ENCODE results near the gene RETREG1. TPM values are rescaled to one million over a fixed set of nuclear protein-coding genes. Genes with fewer than 3 reads are reported as not detected.
A peak's percentile ranks its signal among the peaks of the same experiment; 100 is the strongest.
"Not testable (repeated sequence)": the region's sequence is repeated elsewhere in the genome, so short reads cannot be mapped to it uniquely, and the experiment has no call there.

The RETREG1 gene
- total RNA-seq, 2 experiments from 2014 or later: 17.7 to 23.3 TPM

DNA sequence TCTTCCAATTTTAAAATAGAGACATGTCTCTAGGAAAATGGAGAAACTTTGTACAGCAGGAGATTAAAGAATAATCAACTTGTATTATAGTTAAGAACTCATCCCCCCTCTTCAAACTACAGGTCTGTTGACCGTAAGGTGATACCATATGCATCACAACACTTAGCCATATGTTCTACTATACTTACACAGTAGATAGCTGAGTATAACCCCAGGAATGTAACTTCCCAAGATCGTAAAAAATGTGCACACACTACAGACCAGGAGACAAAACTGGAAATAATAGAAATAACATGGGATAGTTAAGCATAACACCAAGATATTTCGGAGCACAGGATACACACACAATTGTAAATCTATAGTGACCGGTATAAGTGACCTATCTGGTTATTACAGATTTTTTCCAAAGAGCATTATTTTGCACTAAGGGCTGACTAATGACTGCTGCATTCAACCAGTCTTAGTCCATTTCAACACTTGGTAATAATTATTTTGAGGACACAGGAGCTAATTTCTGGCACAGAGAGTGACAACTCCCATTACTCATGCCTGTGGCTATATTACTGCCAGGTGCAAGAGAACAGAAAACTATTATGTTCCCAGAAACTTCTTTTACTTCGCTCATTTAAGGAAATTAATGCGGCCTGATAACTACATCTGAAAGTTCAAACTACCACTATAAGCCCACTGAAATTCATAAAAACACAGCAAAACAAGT lies 135.8 kb downstream of the RETREG1 start:
- CTCF ChIA-PET: interaction anchor here (2.2 kb wide), 1 partner anchor 9 kb away, joined by 9 read pairs; no protein-coding TSS in a partner anchor
- Mint-ChIP-seq H3K27ac (no peak overlapping the region), H3K4me3 (no peak overlapping the region), H3K4me1 (no peaks in the 10 kb centered on the region), H3K36me3 (ENCODE audit: low read depth) (peaks cover 24% of the 10 kb centered on the region), H3K9me3 (ENCODE audit: low read depth) (peaks cover 2% of the 10 kb centered on the region), H3K27me3 (no peaks in the 10 kb centered on the region)
- POLR2A ChIA-PET: no interaction called here
- ATAC-seq: no peak
- DNase-seq: no peak
- intact Hi-C loops (cut with DNase I, micrococcal nuclease): no loop called here

DNA sequence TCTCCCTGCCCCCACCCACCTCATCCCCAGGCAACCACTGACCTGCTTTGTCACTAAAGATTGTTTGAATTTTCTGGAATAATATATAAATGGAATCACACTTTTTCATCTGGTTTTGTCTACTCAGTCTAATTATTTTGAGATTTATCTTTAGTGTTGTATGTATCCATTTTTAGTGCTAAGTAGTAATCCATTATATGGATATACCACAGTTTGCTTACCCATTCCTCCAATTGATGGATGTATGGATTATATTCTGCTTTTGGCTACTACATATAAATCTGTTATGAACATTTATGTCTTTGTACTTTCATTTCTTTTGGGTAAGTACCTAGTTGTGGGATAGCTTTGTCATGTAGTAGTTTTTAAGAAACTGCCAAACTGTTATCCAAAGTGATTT lies 136.7 kb downstream of the RETREG1 start:
- Mint-ChIP-seq H3K4me1 (peaks cover 2% of the 10 kb centered on the region), H3K4me3 (no peak overlapping the region), H3K27me3 (no peaks in the 10 kb centered on the region), H3K27ac (no peak overlapping the region), H3K36me3 (ENCODE audit: low read depth) (peaks cover 26% of the 10 kb centered on the region), H3K9me3 (ENCODE audit: low read depth) (peaks cover 2% of the 10 kb centered on the region)
- POLR2A ChIA-PET: no interaction called here
- no peak for ATAC-seq
- intact Hi-C loops (cut with DNase I, micrococcal nuclease): no loop called here
- DNase-seq: no peak
- CTCF ChIA-PET: interaction anchor here (2.2 kb wide), 1 partner anchor 10 kb away, joined by 9 read pairs; no protein-coding TSS in a partner anchor

DNA sequence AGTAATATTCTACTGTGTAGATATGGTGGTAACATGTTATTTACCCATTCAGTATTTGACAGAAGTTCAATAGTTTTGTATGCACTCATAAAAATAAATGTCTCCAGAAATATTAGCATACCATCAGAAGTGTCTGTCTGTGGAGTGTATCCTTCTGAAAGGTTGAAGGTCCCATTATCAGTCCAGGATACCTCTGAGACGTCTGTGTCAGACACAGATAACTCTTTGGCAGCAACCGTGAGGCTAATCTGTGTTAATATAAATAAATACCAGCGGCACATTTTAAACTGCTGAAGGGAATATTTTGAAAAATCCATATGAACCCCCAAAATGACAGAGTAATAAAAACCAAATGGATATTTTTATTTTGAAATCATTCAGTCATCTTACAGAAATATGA lies 139.3 kb downstream of the RETREG1 start:
- CTCF ChIA-PET: interaction anchor here (0.6 to 1.3 kb wide), 2 partner anchors 75 to 114 kb away, joined by 3 read pairs; no protein-coding TSS in a partner anchor
- H3K36me3 Mint-ChIP-seq (ENCODE audit: low read depth): peaks cover 34% of the 10 kb centered on the region
- H3K27ac Mint-ChIP-seq: no peak overlapping the region
- ATAC-seq: no peak
- intact Hi-C loops (cut with DNase I, micrococcal nuclease): no loop called here
- peaks cover 2% of the 10 kb centered on the region for H3K9me3 Mint-ChIP-seq (ENCODE audit: low read depth)
- no peaks in the 10 kb centered on the region for H3K27me3 Mint-ChIP-seq
- POLR2A ChIA-PET: no interaction called here
- no peak for DNase-seq
- H3K4me1 Mint-ChIP-seq: peaks cover 7% of the 10 kb centered on the region
- no peak overlapping the region for H3K4me3 Mint-ChIP-seq

DNA sequence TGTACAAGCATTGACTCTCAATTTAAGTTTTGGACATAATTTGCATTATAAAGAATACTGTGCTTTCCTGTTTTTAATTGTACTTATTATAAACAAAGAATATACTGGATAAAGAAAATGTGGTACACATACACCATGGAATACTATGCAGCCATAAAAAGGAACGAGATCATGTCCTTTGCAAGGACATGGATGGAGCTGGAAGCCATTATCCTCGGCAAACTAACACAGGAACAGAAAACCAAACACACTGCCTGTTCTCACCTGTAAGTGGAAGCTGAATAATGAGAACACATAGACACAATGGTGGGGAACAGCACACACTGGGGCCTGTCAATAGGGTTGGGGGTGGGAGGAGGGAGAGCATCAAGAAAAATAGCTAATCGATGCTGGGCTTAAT lies 140.4 kb downstream of the RETREG1 start:
- DNase-seq; intact Hi-C loops (cut with DNase I, micrococcal nuclease); CTCF ChIA-PET; POLR2A ChIA-PET; H3K9me3 Mint-ChIP-seq (ENCODE audit: low read depth); H3K27ac Mint-ChIP-seq; ATAC-seq; H3K27me3 Mint-ChIP-seq; H3K4me3 Mint-ChIP-seq: not testable (repeated sequence)
- H3K4me1 Mint-ChIP-seq: peaks cover 11% of the 10 kb centered on the region
- peaks cover 30% of the 10 kb centered on the region for H3K36me3 Mint-ChIP-seq (ENCODE audit: low read depth)

DNA sequence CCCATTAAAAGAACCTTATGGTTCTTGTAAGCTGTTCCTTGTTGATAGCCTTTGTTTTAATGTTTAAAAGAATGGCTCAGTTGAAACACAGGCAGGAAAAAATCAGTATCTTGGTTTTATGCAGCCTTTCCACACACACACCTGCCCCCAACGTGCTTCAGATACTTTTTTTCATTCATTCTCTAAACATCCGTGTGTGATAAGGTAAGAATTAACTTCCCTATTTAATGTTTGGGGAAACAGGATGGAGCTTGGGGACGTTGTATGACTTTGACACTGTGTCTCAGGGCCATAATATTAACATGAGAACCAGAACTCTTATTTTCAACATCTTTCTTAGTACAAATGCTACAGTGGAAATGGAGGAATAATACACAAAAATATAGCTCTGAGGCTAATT lies 145.4 kb downstream of the RETREG1 start:
- POLR2A ChIA-PET: no interaction called here
- peaks cover 42% of the 10 kb centered on the region for H3K4me1 Mint-ChIP-seq
- peaks cover 25% of the 10 kb centered on the region for H3K36me3 Mint-ChIP-seq (ENCODE audit: low read depth)
- no peak overlapping the region for H3K27ac Mint-ChIP-seq
- no peak overlapping the region for H3K4me3 Mint-ChIP-seq
- DNase-seq (no peak), ATAC-seq (no peak)
- H3K9me3 Mint-ChIP-seq (ENCODE audit: low read depth): no peaks in the 10 kb centered on the region
- CTCF ChIA-PET: interaction anchor here (0.8 to 3.3 kb wide), 4 partner anchors 13 to 144 kb away, joined by 3 to 17 read pairs (median 6); no protein-coding TSS in a partner anchor
- H3K27me3 Mint-ChIP-seq: no peaks in the 10 kb centered on the region
- intact Hi-C loops (cut with DNase I, micrococcal nuclease): no loop called here

DNA sequence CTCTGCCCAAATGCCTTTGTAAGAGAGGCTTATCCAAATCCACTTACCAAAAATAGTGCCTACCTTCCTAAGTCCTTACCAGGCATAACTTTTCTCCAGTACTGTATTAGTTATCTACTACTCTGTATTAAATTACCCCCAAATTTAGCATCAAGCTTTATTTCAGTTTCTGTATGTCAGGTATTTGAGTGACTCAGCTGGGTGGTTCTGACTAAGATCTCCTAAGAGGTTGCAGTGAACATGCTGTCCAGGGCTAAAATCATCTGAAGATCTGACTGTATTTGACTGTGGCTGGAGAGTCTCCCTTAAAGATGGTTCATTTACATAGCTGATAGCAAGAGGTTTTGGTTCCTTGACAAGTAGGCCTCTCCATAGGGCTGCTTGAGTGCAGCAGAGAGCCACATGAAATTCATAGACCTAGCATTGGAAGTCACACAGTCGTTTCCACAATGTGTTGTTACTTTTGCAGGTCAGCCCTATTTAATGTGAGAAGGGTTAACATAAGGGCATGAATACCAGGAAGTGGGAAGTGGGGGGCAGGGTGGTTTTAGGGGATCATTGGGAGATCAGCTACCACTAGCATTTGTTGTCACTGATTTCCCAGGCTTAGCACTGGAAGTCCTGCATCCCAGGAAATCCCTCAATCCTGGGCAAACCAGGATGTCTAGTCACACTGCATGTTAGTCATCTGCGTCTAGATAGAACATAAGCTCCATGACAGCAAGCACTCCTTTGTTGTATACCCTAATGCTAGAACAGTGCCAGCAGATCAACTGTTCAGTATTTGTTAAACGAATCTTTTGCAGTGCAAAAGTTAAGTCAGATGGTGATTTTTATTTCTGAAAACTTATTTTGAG lies 149.2 kb downstream of the RETREG1 start:
- intact Hi-C loops (cut with DNase I, micrococcal nuclease): loop anchor here (1.0 to 10.0 kb wide), 8 partner anchors 85 to 1800 kb away; partner anchors contain the start of genes MYO10 (in 2 of the 2) and ANKH (in 1 of the 2)
- H3K27me3 Mint-ChIP-seq: no peaks in the 10 kb centered on the region
- POLR2A ChIA-PET: no interaction called here
- peak; percentile 74 for ATAC-seq
- H3K9me3 Mint-ChIP-seq (ENCODE audit: low read depth): no peaks in the 10 kb centered on the region
- H3K36me3 Mint-ChIP-seq (ENCODE audit: low read depth): peaks cover 36% of the 10 kb centered on the region
- peak; percentile 30 for DNase-seq
- peak overlapping the region; percentile 99 for H3K4me3 Mint-ChIP-seq
- CTCF ChIA-PET: interaction anchor here (0.5 to 1.2 kb wide), 5 partner anchors 9 to 151 kb away, joined by 3 to 8 read pairs (median 3); no protein-coding TSS in a partner anchor
- peaks cover 56% of the 10 kb centered on the region for H3K4me1 Mint-ChIP-seq
- H3K27ac Mint-ChIP-seq: peak overlapping the region; percentile 98

DNA sequence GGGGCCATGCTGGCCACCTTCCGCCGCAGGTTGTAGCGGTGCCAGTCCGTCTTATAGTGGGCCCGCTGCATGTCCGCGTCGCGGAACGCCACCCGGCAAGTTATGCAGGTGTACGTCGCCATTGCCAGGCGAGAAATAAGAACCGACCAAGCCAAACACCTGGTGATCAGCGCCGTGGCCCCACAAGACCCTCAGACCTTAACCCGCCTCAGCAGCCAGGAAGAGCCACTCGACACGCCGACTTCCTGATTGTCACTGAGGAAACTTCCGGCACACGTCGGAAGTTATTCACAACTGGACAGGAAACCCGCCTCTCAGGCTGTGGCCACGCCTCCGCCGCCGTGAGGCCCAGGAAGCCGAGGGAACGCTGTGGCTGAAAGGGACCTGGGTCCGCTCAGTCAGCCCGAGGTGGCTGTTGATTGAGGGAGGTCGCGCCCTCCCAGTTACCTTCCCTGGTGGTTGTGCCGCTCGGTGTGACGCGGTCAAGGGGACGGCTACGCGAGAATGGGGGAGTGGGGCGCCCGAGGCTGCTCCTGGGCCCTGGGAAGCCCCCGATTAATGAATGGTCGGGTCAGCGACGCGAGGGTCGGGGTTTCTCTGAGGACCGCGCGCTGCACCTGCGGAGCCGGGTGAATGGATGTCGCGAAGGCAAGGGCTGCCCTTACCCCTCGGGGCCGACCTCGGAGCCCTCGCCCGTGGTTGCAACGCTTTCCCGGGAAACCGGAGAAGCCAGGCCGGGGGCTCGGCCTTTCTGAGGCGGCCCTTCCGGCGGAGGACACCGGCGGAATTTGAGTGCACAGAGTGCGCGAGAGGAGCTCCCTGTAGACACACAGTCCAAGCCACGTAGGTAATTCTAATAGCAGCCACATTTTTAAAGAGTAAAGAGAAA lies 151.0 kb downstream of the RETREG1 start, which contains the start of gene ZNF622:
ZNF622 (minus strand) TSS at position 257 of the 889 bp plus-strand sequence; CDS start at position 122, 135 bp downstream.
- peak; percentile 92 for DNase-seq
- no peaks in the 10 kb centered on the region for H3K27me3 Mint-ChIP-seq
- peaks cover 68% of the 10 kb centered on the region for H3K4me1 Mint-ChIP-seq
- CTCF ChIA-PET: interaction anchor here (0.6 to 1.7 kb wide), 3 partner anchors 10 to 101 kb away, joined by 3 to 16 read pairs (median 4); no protein-coding TSS in a partner anchor
- intact Hi-C loops (cut with DNase I, micrococcal nuclease): loop anchor here (1.0 to 10.0 kb wide), 11 partner anchors 9 to 1798 kb away; partner anchors contain the start of genes MYO10 (in 2 of the 2), ANKH (in 1 of the 2) and RETREG1 (in 1 of the 2)
- ATAC-seq: peak; percentile 80
- H3K36me3 Mint-ChIP-seq (ENCODE audit: low read depth): peaks cover 53% of the 10 kb centered on the region
- H3K27ac Mint-ChIP-seq: peak within 1 kb of the TSS; percentile 98
- H3K9me3 Mint-ChIP-seq (ENCODE audit: low read depth): no peaks in the 10 kb centered on the region
- POLR2A ChIA-PET: interaction anchor here (0.6 to 1.0 kb wide), 2 partner anchors 7 to 119 kb away, joined by 3 to 5 read pairs; no protein-coding TSS in a partner anchor
- peak within 1 kb of the TSS; percentile 99 for H3K4me3 Mint-ChIP-seq

DNA sequence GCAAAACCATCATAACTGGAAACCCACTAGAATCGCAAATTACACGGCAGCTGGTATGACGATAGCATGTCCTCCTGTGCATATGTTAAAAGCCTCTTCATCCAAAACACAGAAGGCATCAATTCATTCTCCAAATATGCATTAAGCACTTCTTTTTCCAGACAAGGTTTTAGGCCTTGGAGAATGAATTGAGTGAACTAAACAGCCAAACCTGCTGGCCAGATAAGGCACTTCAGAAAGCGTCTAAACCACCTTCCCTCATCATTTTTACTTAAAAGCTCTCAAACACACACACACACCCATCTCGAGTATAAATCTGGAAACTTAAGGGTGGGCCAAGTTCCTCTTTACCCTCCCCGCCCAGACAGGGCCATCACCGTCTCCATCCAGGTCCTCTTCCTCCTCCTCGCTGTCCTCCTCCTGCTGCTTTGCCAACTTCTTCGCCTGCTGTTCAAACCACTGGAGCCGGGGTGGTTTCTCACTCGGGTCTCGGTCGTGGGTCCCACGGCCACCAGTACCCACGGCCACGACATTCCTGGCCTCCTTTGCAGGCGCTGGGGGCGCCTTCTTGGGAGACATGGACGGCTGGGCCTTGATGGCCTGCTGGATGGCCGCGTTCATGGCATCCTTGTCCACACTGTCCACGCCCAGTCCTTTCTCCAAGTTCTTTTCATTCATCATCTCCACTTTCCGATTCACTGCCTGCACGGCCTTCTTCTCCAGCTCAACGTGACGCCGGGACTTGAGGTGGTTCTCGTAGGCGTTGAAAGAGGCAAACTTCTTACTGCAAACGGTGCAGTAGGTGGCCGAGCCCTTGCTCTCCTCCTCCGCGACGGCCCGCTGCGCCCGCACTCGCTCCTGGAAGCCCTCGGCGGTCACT lies 151.9 kb downstream of the RETREG1 start:
- no peaks in the 10 kb centered on the region for H3K27me3 Mint-ChIP-seq
- ATAC-seq (no peak), DNase-seq (peak; percentile 16)
- intact Hi-C loops (cut with DNase I, micrococcal nuclease): loop anchor here (1.0 to 10.0 kb wide), 11 partner anchors 9 to 1798 kb away; partner anchors contain the start of genes MYO10 (in 2 of the 2), ANKH (in 1 of the 2) and RETREG1 (in 1 of the 2)
- POLR2A ChIA-PET: interaction anchor here (0.6 to 1.0 kb wide), 2 partner anchors 19 to 120 kb away, joined by 3 read pairs; no protein-coding TSS in a partner anchor
- peaks cover 59% of the 10 kb centered on the region for H3K36me3 Mint-ChIP-seq (ENCODE audit: low read depth)
- H3K9me3 Mint-ChIP-seq (ENCODE audit: low read depth): no peaks in the 10 kb centered on the region
- CTCF ChIA-PET: interaction anchor here (0.6 to 1.7 kb wide), 4 partner anchors 9 to 98 kb away, joined by 4 to 16 read pairs (median 4); no protein-coding TSS in a partner anchor
- H3K4me3 Mint-ChIP-seq: peak overlapping the region; percentile 99
- H3K4me1 Mint-ChIP-seq: peaks cover 75% of the 10 kb centered on the region
- peak overlapping the region; percentile 98 for H3K27ac Mint-ChIP-seq

DNA sequence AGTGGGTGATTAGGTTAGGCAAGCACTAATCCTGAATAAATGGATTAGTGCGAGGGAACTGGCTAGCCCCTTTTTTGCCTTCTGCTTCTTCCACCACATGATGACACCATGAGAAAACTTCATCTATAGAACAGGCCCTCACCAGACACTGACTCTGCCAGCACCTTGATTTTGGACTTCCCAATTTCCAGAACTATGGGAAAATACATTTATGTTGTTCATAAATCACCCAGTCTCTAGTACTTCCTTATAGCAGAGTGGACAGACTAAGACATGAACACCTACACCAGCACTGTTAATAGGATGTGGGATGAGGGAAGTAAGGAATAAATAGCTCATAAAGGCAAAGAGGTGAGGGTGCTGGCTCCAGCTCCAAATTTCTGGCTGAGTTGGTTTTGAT lies 152.6 kb downstream of the RETREG1 start:
- peak overlapping the region; percentile 99 for H3K4me3 Mint-ChIP-seq
- CTCF ChIA-PET: interaction anchor here (1.0 to 1.7 kb wide), 4 partner anchors 8 to 87 kb away, joined by 4 to 16 read pairs (median 4); no protein-coding TSS in a partner anchor
- peaks cover 77% of the 10 kb centered on the region for H3K4me1 Mint-ChIP-seq
- H3K27me3 Mint-ChIP-seq: no peaks in the 10 kb centered on the region
- POLR2A ChIA-PET: no interaction called here
- peaks cover 60% of the 10 kb centered on the region for H3K36me3 Mint-ChIP-seq (ENCODE audit: low read depth)
- peak overlapping the region; percentile 98 for H3K27ac Mint-ChIP-seq
- DNase-seq: no peak
- intact Hi-C loops (cut with DNase I, micrococcal nuclease): loop anchor here (2.0 to 10.0 kb wide), 5 partner anchors 89 to 1659 kb away; partner anchors contain the start of genes MYO10 (in 2 of the 2) and RETREG1 (in 1 of the 2)
- no peak for ATAC-seq
- no peaks in the 10 kb centered on the region for H3K9me3 Mint-ChIP-seq (ENCODE audit: low read depth)

All from activated CD4-positive, alpha-beta T cell treated with anti-CD3 and anti-CD28 coated beads for 36 hours (primary cell).